ENCODE measurements around the gene SSC5D. TPM values are rescaled to one million over a fixed set of nuclear protein-coding genes. Genes with fewer than 3 reads are reported as not detected.

Gene SSC5D
- polyA plus RNA-seq, 1 of the 3 experiments (the other 2 are of a cell fraction), result 4.9 TPM

GRCh38 chr19:55504252-55504603 lies 16.0 kb downstream of the SSC5D start:
- TF ChIP-seq RXRA (IDR thresholded peaks at IDR 0.05; ENCODE audit: borderline replicate concordance, low read depth) (no peak), YY1 (IDR thresholded peaks at IDR 0.05; ENCODE audit: low read depth) (no peak), FOXM1 (IDR thresholded peaks at IDR 0.05; ENCODE audit: low read depth) (no peak), RFX5 (IDR thresholded peaks at IDR 0.05; ENCODE audit: low read length) (no peak), JUND (IDR thresholded peaks at IDR 0.05) (no peak), CTCF (IDR thresholded peaks at IDR 0.05) (no peak), GATA2 (CRISPR knock-in tag; IDR thresholded peaks at IDR 0.05) (no peak), EP300 (IDR thresholded peaks at IDR 0.05; ENCODE audit: borderline replicate concordance in 1 of 2, low read depth in 1 of 2, low read length in 1 of 2) (no peak), ELF1 (IDR thresholded peaks at IDR 0.05) (no peak), TEAD4 (IDR thresholded peaks at IDR 0.05; ENCODE audit: borderline replicate concordance, insufficient read depth) (no peak), MEF2A (IDR thresholded peaks at IDR 0.05; ENCODE audit: borderline replicate concordance, low read depth) (no peak), SIN3A (IDR thresholded peaks at IDR 0.05; ENCODE audit: borderline replicate concordance, low read depth, low read length) (no peak)
- TF ChIP-seq, protein P1, sequence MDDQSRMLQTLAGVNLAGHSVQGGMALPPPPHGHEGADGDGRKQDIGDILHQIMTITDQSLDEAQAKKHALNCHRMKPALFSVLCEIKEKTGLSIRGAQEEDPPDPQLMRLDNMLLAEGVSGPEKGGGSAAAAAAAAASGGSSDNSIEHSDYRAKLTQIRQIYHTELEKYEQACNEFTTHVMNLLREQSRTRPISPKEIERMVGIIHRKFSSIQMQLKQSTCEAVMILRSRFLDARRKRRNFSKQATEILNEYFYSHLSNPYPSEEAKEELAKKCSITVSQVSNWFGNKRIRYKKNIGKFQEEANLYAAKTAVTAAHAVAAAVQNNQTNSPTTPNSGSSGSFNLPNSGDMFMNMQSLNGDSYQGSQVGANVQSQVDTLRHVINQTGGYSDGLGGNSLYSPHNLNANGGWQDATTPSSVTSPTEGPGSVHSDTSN (IDR thresholded peaks at IDR 0.05), result no peak
- TF ChIP-seq, protein P2, sequence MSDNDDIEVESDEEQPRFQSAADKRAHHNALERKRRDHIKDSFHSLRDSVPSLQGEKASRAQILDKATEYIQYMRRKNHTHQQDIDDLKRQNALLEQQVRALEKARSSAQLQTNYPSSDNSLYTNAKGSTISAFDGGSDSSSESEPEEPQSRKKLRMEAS (IDR thresholded peaks at IDR 0.05; ENCODE audit: low read depth), result no peak
- TF ChIP-seq, protein P3, sequence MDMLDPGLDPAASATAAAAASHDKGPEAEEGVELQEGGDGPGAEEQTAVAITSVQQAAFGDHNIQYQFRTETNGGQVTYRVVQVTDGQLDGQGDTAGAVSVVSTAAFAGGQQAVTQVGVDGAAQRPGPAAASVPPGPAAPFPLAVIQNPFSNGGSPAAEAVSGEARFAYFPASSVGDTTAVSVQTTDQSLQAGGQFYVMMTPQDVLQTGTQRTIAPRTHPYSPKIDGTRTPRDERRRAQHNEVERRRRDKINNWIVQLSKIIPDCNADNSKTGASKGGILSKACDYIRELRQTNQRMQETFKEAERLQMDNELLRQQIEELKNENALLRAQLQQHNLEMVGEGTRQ (IDR thresholded peaks at IDR 0.05; ENCODE audit: borderline replicate concordance, low read depth, low read length), result no peak
- no peaks in the 10 kb centered on the region for H3K36me3 ChIP-seq (replicated peaks in 1 of 2; ENCODE audit: control insufficient read depth in 1 of 2, insufficient read depth in 2 of 2, low read length in 1 of 2)
- peak overlapping the region; percentile 70; the same call in 1 of the 2 replicates for H3K4me2 ChIP-seq
- no peaks in the 10 kb centered on the region for H4K20me1 ChIP-seq (ENCODE audit: insufficient read depth)
- H3K4me1 ChIP-seq (ENCODE audit: control insufficient read depth in 1 of 2, insufficient read depth in 2 of 2, low read depth in 1 of 2, low read length in 1 of 2), result peaks cover 0 to 2% of the 10 kb centered on the region in 2 experiments; a peak in 1 of 4 replicates
- H3K9me3 ChIP-seq, result no peaks in the 10 kb centered on the region
- H3K27me3 ChIP-seq (ENCODE audit: insufficient read depth), result no peaks in the 10 kb centered on the region
- no peaks in the 10 kb centered on the region for H3K79me2 ChIP-seq (ENCODE audit: insufficient read depth)
- CTCF ChIA-PET, result interaction anchor here (0.6 to 3.8 kb wide), 52 partner anchors 10 to 773 kb away, joined by 3 to 162 read pairs (median 4); partner anchors contain the start of genes NAT14, SBK3, SSC5D and U2AF2
- 44% methylated on average over 13 of the region's 13 CpGs for WGBS (ENCODE audit: low lambda C conversion rate)
- H2AFZ ChIP-seq (ENCODE audit: low read depth), result peak overlapping the region; percentile 75; the same call in 1 of the 2 replicates
- peak overlapping the region; percentile 49 to 62 for H3K4me3 ChIP-seq (ENCODE audit: low read depth in 2 of 2, low read length in 1 of 2)
- H3F3A ChIP-seq (replicated peaks; ENCODE audit: insufficient read depth), result peaks cover 5% of the 10 kb centered on the region
- no peaks in the 10 kb centered on the region for H3K9me2 ChIP-seq
- POLR2A ChIA-PET, result interaction anchor here (0.7 to 1.7 kb wide), 7 partner anchors 13 to 97 kb away, joined by 3 to 12 read pairs (median 8); partner anchors contain the start of genes NAT14, UBE2S and ZNF628
- no peak overlapping the region for H3K9ac ChIP-seq
- H3K27ac ChIP-seq (ENCODE audit: low read depth in 2 of 2, low read length in 1 of 2), result no peak overlapping the region
- no peak for DNase-seq
